Endothelial cell of umbilical vein (primary cell): ENCODE results near the gene EBI3. TPM values are rescaled to one million over a fixed set of nuclear protein-coding genes. Genes with fewer than 3 reads are reported as not detected.

ENCODE experiments used
- BruUV-seq: library from RNA; stranded (reverse); fragments of 400-500 nt; replicated peaks from 2 replicates; lab custom pipeline; 2021; lab: Mats Ljungman, UMichigan
- CTCF ChIA-PET: fragments of 300-600, 350-600 bp; sonication (Branson Sonifier 250); formaldehyde crosslinking; loops from one replicate; lab custom pipeline; 2021; ENCODE audit warnings: antibody characterized with exemption, inconsistent platforms; lab: Charles Lee
- POLR2A ChIA-PET: fragments of 300-600, 350-600 bp; sonication (Branson Sonifier 250); formaldehyde crosslinking; loops from one replicate; lab custom pipeline; 2021; ENCODE audit warnings: antibody characterized with exemption, inconsistent platforms; lab: Charles Lee
- DNase-seq: peaks from one replicate; pipeline ENCODE4 v3.0.0-alpha.2; 2011; ENCODE audit warnings: low read depth, low spot score
- FAIRE-seq: peaks from 2 replicates; lab custom pipeline; 2011; peaks lifted over from hg19 to GRCh38; lab: Jason Lieb, UNC
- H2AFZ ChIP-seq: 2 replicates; pipeline ENCODE4 v1.6.0; 2012; ENCODE audit warnings: low read depth, low read length, control low read depth, inconsistent platforms
- H3K27ac ChIP-seq: 2 replicates; pipeline ENCODE4 v1.5.1; 2011; ENCODE audit warnings: low read depth, mild to moderate bottlenecking, control low read depth, low read length, moderate library complexity; ENCODE audit not compliant: insufficient read depth
- H3K27me3 ChIP-seq, 2 experiments: 2 replicates each; pipeline versions ENCODE4 v1.6.0 to v1.6.1; 2011; ENCODE audit warnings: low read length in 2 of 2, mixed read lengths in 1 of 2; ENCODE audit not compliant: control insufficient read depth in 2 of 2, insufficient read depth in 2 of 2
- H3K36me3 ChIP-seq, 2 experiments: 2 replicates in 1 of 2; 3 replicates in 1 of 2; pipeline ENCODE4 v1.5.1; 2011; ENCODE audit warnings: low read length in 2 of 2, mild to moderate bottlenecking in 1 of 2, moderate library complexity in 1 of 2; ENCODE audit not compliant: control insufficient read depth in 2 of 2, insufficient read depth in 2 of 2; ENCODE audit errors: extremely low read depth in 1 of 2
- H3K4me1 ChIP-seq: 3 replicates; pipeline ENCODE4 v1.5.1; 2011; ENCODE audit warnings: mild to moderate bottlenecking, low read length; ENCODE audit not compliant: control insufficient read depth, insufficient read depth; ENCODE audit errors: extremely low read depth
- H3K4me2 ChIP-seq: 2 replicates; pipeline ENCODE4 v1.6.1; 2011; ENCODE audit warnings: low read length, control low read depth, mixed read lengths; ENCODE audit not compliant: insufficient read depth
- H3K4me3 ChIP-seq, 3 experiments: fragments of 200-600 bp in 1 of 3; sonication (generic), shearing (Covaris generic) in 1 of 3; replicated peaks in 1 of 3; 2 replicates each; pipeline ENCODE4 v1.5.1; 2011 to 2016; ENCODE audit warnings: control low read depth in 3 of 3, low read length in 3 of 3, mild to moderate bottlenecking in 2 of 3, inconsistent platforms in 1 of 3, low read depth in 1 of 3, moderate library complexity in 1 of 3; ENCODE audit not compliant: insufficient read depth in 1 of 3
- H3K79me2 ChIP-seq: 2 replicates; pipeline ENCODE4 v1.6.0; 2012; ENCODE audit warnings: low read length, inconsistent platforms; ENCODE audit not compliant: control insufficient read depth, insufficient read depth
- H3K9ac ChIP-seq: replicated peaks from 2 replicates; pipeline ENCODE3; 2011; ENCODE audit warnings: low read length, control low read depth; ENCODE audit not compliant: insufficient read depth; ENCODE audit errors: extremely low read depth
- H3K9me1 ChIP-seq: replicated peaks from 3 replicates; pipeline ENCODE4 v1.6.0; 2011; ENCODE audit warnings: mild to moderate bottlenecking, low read length; ENCODE audit not compliant: control insufficient read depth, insufficient read depth; ENCODE audit errors: extremely low read depth
- H3K9me3 ChIP-seq: replicated peaks from 2 replicates; pipeline ENCODE4 v1.5.1; 2012; ENCODE audit warnings: low read length, inconsistent platforms; ENCODE audit not compliant: control insufficient read depth, insufficient read depth
- H4K20me1 ChIP-seq: replicated peaks from 2 replicates; pipeline ENCODE3; 2011; ENCODE audit warnings: mild to moderate bottlenecking, low read length; ENCODE audit not compliant: control insufficient read depth, insufficient read depth; ENCODE audit errors: extremely low read depth
- CTCF ChIP-seq, 2 donors: IDR thresholded peaks; 1 replicate in 1 of 2; 2 replicates in 1 of 2; pipeline ENCODE4 v1.5.1; 2011; ENCODE audit warnings: low read length in 2 of 2, mild to moderate bottlenecking in 2 of 2, moderate library complexity in 2 of 2, control low read depth in 1 of 2, inconsistent platforms in 1 of 2, low read depth in 1 of 2; ENCODE audit not compliant: insufficient read depth in 1 of 2; ENCODE audit errors: extremely low read depth in 1 of 2
- FOS ChIP-seq: IDR thresholded peaks from 2 replicates; pipeline ENCODE4 v1.6.1; 2011; ENCODE audit warnings: mild to moderate bottlenecking, low read length, moderate library complexity, borderline replicate concordance; ENCODE audit not compliant: insufficient read depth
- GATA2 ChIP-seq: IDR thresholded peaks from 2 replicates; pipeline ENCODE4 v1.7.0; 2011; ENCODE audit warnings: low read depth, mild to moderate bottlenecking, moderate library complexity, mixed read lengths, low read length; ENCODE audit not compliant: insufficient read length, insufficient read depth
- MYC ChIP-seq: IDR thresholded peaks from one replicate; pipeline ENCODE4 v1.6.1; 2011; ENCODE audit warnings: mild to moderate bottlenecking, low read depth, low read length
- POLR2AphosphoS5 ChIP-seq: IDR thresholded peaks from 2 replicates; pipeline ENCODE4 v1.6.1; 2012; ENCODE audit warnings: low read depth, mild to moderate bottlenecking, control low read depth, low read length, moderate library complexity; ENCODE audit not compliant: insufficient read depth
- dilution Hi-C: fragments of 300-500 bp; cut with MboI; formaldehyde crosslinking; loops from one replicate; pipeline ENCODE4 v1.15.0; 2019; ENCODE audit warnings: low sequenced_read_pairs; ENCODE audit not compliant: extremely low pct_ligation_motif_present
- intact Hi-C: fragments of 100-400 bp; cut with micrococcal nuclease; formaldehyde crosslinking; loops from one replicate; pipeline ENCODE4 v1.10.0; 2022
- polyA plus RNA-seq, 4 experiments: library from polyadenylated mRNA; depleted of rRNA in 3 of 4; stranded (reverse) in 3 of 4; unstranded in 1 of 4; fragments of >200 nt; gene quantifications; 2 replicates each; pipeline versions ENCODE4 v1.2.1 to v1.2.3, GENCODE V29; 2011 to 2012; ENCODE audit warnings: missing spikeins in 1 of 4
- total RNA-seq: library from RNA; stranded (reverse); gene quantifications from 2 replicates; pipeline ENCODE4 v1.2.3, GENCODE V29; 2021

The EBI3 gene
- total and polyA plus RNA-seq, 2 donors (not counting 3 experiments of a cell fraction or from before 2014, with no cell fraction given), result 0.29 to 1.0 TPM

GRCh38 chr19:4268816-4269430 is 39.6 kb downstream of the EBI3 start:
- Histone ChIP-seq H3K27me3 (no peaks in the 10 kb centered on the region), H3K36me3 (peaks cover 0 to 11% of the 10 kb centered on the region in 2 experiments), H3K9ac (no peak overlapping the region), H3K9me3 (no peaks in the 10 kb centered on the region), H3K4me2 (no peak overlapping the region), H3K79me2 (no peaks in the 10 kb centered on the region), H3K4me1 (no peaks in the 10 kb centered on the region), H4K20me1 (no peaks in the 10 kb centered on the region), H3K9me1 (no peaks in the 10 kb centered on the region), H3K27ac (no peak overlapping the region), H2AFZ (no peak overlapping the region), H3K4me3 (no peak overlapping the region)
- ChIA-PET CTCF (interaction anchor here (1.5 to 4.9 kb wide), 6 partner anchors 9 to 256 kb away, joined by 4 to 120 read pairs (median 16); partner anchors contain the start of gene SHD), POLR2A (no interaction called here)
- TF ChIP-seq CTCF (IDR thresholded peaks at IDR 0.05; ENCODE audit: extremely low read depth in 1 of 2, insufficient read depth in 1 of 2, low read depth in 1 of 2, low read length in 2 of 2) (no peak), GATA2 (no peak), FOS (no peak), POLR2AphosphoS5 (no peak), MYC (no peak)
- intact Hi-C loops, result no loop called here
- DNase-seq, result no peak
- BruUV-seq, result no TSS peak
- no peak for FAIRE-seq
- dilution Hi-C loops, result no loop called here
